ENCODE results near the gene SH3TC2. TPM values are rescaled to one million over a fixed set of nuclear protein-coding genes. Genes with fewer than 3 reads are reported as not detected.
"Not testable (repeated sequence)": the region's sequence is repeated elsewhere in the genome, so short reads cannot be mapped to it uniquely, and the experiment has no call there.

The SH3TC2 gene
- total and polyA plus RNA-seq, 10 of the 15 experiments (the other 5 are each of a cell fraction or from before 2014, with no cell fraction given) = not detected

- SMC1A ChIA-PET (ENCODE audit: uncharacterized antibody, unreplicated experiment) = no interaction called here
- H3K9me3 ChIP-seq (replicated peaks; ENCODE audit: control insufficient read depth, insufficient read depth, low read length) = no peaks in the 10 kb centered on the region
- in situ Hi-C loops (cut with MboI) = no loop called here
Observed at GRCh38 chr5:149079883-149080282, 17.0 kb upstream of the SH3TC2 start.

GRCh38 chr5:149074071-149074470, 11.2 kb upstream of the SH3TC2 start:
- FAIRE-seq; H3K27ac ChIP-seq (ENCODE audit: control insufficient read depth, insufficient read depth); POLR2A ChIA-PET; H3K27me3 ChIP-seq (replicated peaks in 1 of 2; ENCODE audit: control insufficient read depth in 2 of 2, insufficient read depth in 2 of 2, low read length in 1 of 2); H2AFZ ChIP-seq (ENCODE audit: control insufficient read depth, low read depth, low read length); H3K9ac ChIP-seq (ENCODE audit: control insufficient read depth, insufficient read depth, low read length); H3K4me3 ChIP-seq; ATAC-seq; H3K79me2 ChIP-seq (ENCODE audit: control insufficient read depth, insufficient read depth, low read length); H3K9me3 ChIP-seq (replicated peaks; ENCODE audit: control insufficient read depth, insufficient read depth, low read length); H4K20me1 ChIP-seq (ENCODE audit: control insufficient read depth, insufficient read depth); H3K36me3 ChIP-seq (ENCODE audit: control insufficient read depth in 2 of 2, insufficient read depth in 2 of 2, low read length in 1 of 2); RAD21 ChIA-PET (ENCODE audit: unreplicated experiment); BruUV-seq (replicated peaks); DNase-seq (ENCODE audit: low read depth, low spot score); CTCF ChIA-PET; in situ Hi-C loops (cut with MboI); H3K4me1 ChIP-seq (ENCODE audit: control insufficient read depth, insufficient read depth, low read length); SMC1A ChIA-PET (ENCODE audit: uncharacterized antibody, unreplicated experiment); intact Hi-C loops (cut with micrococcal nuclease; ENCODE audit: unreplicated experiment); H3K4me2 ChIP-seq (ENCODE audit: control insufficient read depth, insufficient read depth): not testable (repeated sequence)

More at GRCh38 chr5:149079883-149080282, 17.0 kb upstream of the SH3TC2 start:
- Histone ChIP-seq H3K4me2 (ENCODE audit: control insufficient read depth, insufficient read depth) (no peak overlapping the region), H3K27me3 (replicated peaks in 1 of 2; ENCODE audit: control insufficient read depth in 2 of 2, insufficient read depth in 2 of 2, low read length in 1 of 2) (no peaks in the 10 kb centered on the region), H3K9ac (ENCODE audit: control insufficient read depth, insufficient read depth, low read length) (no peak overlapping the region), H2AFZ (ENCODE audit: control insufficient read depth, low read depth, low read length) (no peak overlapping the region), H3K27ac (ENCODE audit: control insufficient read depth, insufficient read depth) (no peak overlapping the region), H3K4me1 (ENCODE audit: control insufficient read depth, insufficient read depth, low read length) (no peaks in the 10 kb centered on the region), H3K79me2 (ENCODE audit: control insufficient read depth, insufficient read depth, low read length) (no peaks in the 10 kb centered on the region), H3K4me3 (no peak overlapping the region), H3K36me3 (ENCODE audit: control insufficient read depth in 2 of 2, insufficient read depth in 2 of 2, low read length in 1 of 2) (no peaks in the 10 kb centered on the region), H4K20me1 (ENCODE audit: control insufficient read depth, insufficient read depth) (no peaks in the 10 kb centered on the region)
- ChIA-PET CTCF (interaction anchor here (1.2 kb wide), 1 partner anchor 9 kb away, joined by 4 read pairs; no protein-coding TSS in a partner anchor), POLR2A (no interaction called here), RAD21 (ENCODE audit: unreplicated experiment) (interaction anchor here (0.7 kb wide), 1 partner anchor 782 kb away, joined by 3 read pairs; no protein-coding TSS in a partner anchor)
- intact Hi-C loops (cut with micrococcal nuclease; ENCODE audit: unreplicated experiment) = no loop called here
- TF ChIP-seq EP300 (IDR thresholded peaks at IDR 0.05; ENCODE audit: borderline replicate concordance in 1 of 2, control insufficient read depth in 1 of 2, low read depth in 2 of 2, low read length in 2 of 2) = no peak
- TF ChIP-seq ZSCAN29 (IDR thresholded peaks at IDR 0.05) = no peak
- TF ChIP-seq GABPA (IDR thresholded peaks at IDR 0.05; ENCODE audit: low read depth) = no peak
- no peak for TF ChIP-seq RFX5 (IDR thresholded peaks at IDR 0.05; ENCODE audit: low read depth, low read length)
- TF ChIP-seq E2F4 (IDR thresholded peaks at IDR 0.05; ENCODE audit: low read depth, low read length) = no peak
- no peak for TF ChIP-seq PAX8 (IDR thresholded peaks at IDR 0.05)
- TF ChIP-seq NFYA (IDR thresholded peaks at IDR 0.05; ENCODE audit: borderline replicate concordance, low read depth, low read length) = no peak
- no peak for TF ChIP-seq ZBTB40 (IDR thresholded peaks at IDR 0.05; ENCODE audit: borderline replicate concordance)
- no peak for TF ChIP-seq ETV6 (conservative IDR thresholded peaks at IDR 0.05 in 1 of 2, IDR thresholded peaks at IDR 0.05 in 1 of 2; ENCODE audit: borderline replicate concordance in 1 of 2, low read depth in 1 of 2)
- no peak for TF ChIP-seq RB1 (IDR thresholded peaks at IDR 0.05; ENCODE audit: borderline replicate concordance)
- no peak for TF ChIP-seq YBX1 (IDR thresholded peaks at IDR 0.05)
- no peak for TF ChIP-seq ZNF622 (IDR thresholded peaks at IDR 0.05)
- FAIRE-seq = no peak
- BruUV-seq (replicated peaks) = no TSS peak
- ATAC-seq = no peak
- no peak for DNase-seq (ENCODE audit: low read depth, low spot score)

All from GM12878 (cell line).